HG02840 (cell line): ENCODE results near the gene NEGR1.

Experiments used
- ATAC-seq: cut with Tn5 transposase; IDR thresholded peaks from one replicate; pipeline ENCODE4 v1.9.1; 2021; ENCODE audit warnings: mild to moderate bottlenecking, moderate library complexity, moderate number of reproducible peaks; ENCODE audit not compliant: unreplicated experiment, low FRiP score

NEGR1 gene

GRCh38 chr1:71526824-71527223, 755.5 kb downstream of the NEGR1 start:
- no peak for ATAC-seq

GRCh38 chr1:71522721-71523120, 759.6 kb downstream of the NEGR1 start:
- no peak for ATAC-seq

GRCh38 chr1:71521655-71522264, 760.6 kb downstream of the NEGR1 start:
- no peak for ATAC-seq

GRCh38 chr1:71511505-71511904, 770.8 kb downstream of the NEGR1 start:
- ATAC-seq = no peak

- ATAC-seq = no peak
Measured at GRCh38 chr1:71510725-71511124, 771.6 kb downstream of the NEGR1 start.

- ATAC-seq = no peak
Measured at GRCh38 chr1:71509051-71509595, 773.2 kb downstream of the NEGR1 start.

GRCh38 chr1:71502006-71502405, 780.3 kb downstream of the NEGR1 start:
- no peak for ATAC-seq

GRCh38 chr1:71498542-71498941, 783.8 kb downstream of the NEGR1 start:
- ATAC-seq = no peak

GRCh38 chr1:71494163-71494562, 788.2 kb downstream of the NEGR1 start:
- ATAC-seq = no peak

- no peak for ATAC-seq
Measured at GRCh38 chr1:71492298-71493041, 789.9 kb downstream of the NEGR1 start.

GRCh38 chr1:71490432-71490831, 791.9 kb downstream of the NEGR1 start:
- ATAC-seq = no peak

- no peak for ATAC-seq
Measured at GRCh38 chr1:71488555-71489252, 793.6 kb downstream of the NEGR1 start.

- ATAC-seq = no peak
Measured at GRCh38 chr1:71473331-71473730, 809.0 kb downstream of the NEGR1 start.

GRCh38 chr1:71465093-71465492, 817.2 kb downstream of the NEGR1 start:
- ATAC-seq = no peak

- ATAC-seq = no peak
Measured at GRCh38 chr1:71464016-71464415, 818.3 kb downstream of the NEGR1 start.

- no peak for ATAC-seq
Measured at GRCh38 chr1:71463144-71463543, 819.2 kb downstream of the NEGR1 start.

- no peak for ATAC-seq
Measured at GRCh38 chr1:71462247-71462646, 820.1 kb downstream of the NEGR1 start.

GRCh38 chr1:71461416-71461815, 820.9 kb downstream of the NEGR1 start:
- no peak for ATAC-seq

GRCh38 chr1:71448444-71448843, 833.9 kb downstream of the NEGR1 start:
- ATAC-seq = no peak

GRCh38 chr1:71438626-71439025, 843.7 kb downstream of the NEGR1 start:
- no peak for ATAC-seq

- no peak for ATAC-seq
Measured at GRCh38 chr1:71435951-71436350, 846.4 kb downstream of the NEGR1 start.
